Endothelial cell of umbilical vein (primary cell): ENCODE measurements around the gene INPP5A. TPM values are rescaled to one million over a fixed set of nuclear protein-coding genes. Genes with fewer than 3 reads are reported as not detected.

Experiments used
- BruUV-seq: library from RNA; stranded (reverse); fragments of 400-500 nt; replicated peaks from 2 replicates; lab custom pipeline; 2021; lab: Mats Ljungman, UMichigan
- CTCF ChIA-PET: fragments of 300-600, 350-600 bp; sonication (Branson Sonifier 250); formaldehyde crosslinking; loops from one replicate; lab custom pipeline; 2021; ENCODE audit warnings: antibody characterized with exemption, inconsistent platforms; lab: Charles Lee
- POLR2A ChIA-PET: fragments of 300-600, 350-600 bp; sonication (Branson Sonifier 250); formaldehyde crosslinking; loops from one replicate; lab custom pipeline; 2021; ENCODE audit warnings: antibody characterized with exemption, inconsistent platforms; lab: Charles Lee
- DNase-seq: peaks from one replicate; pipeline ENCODE4 v3.0.0-alpha.2; 2011; ENCODE audit warnings: low read depth, low spot score
- FAIRE-seq: peaks from 2 replicates; lab custom pipeline; 2011; peaks lifted over from hg19 to GRCh38; lab: Jason Lieb, UNC
- H2AFZ ChIP-seq: 2 replicates; pipeline ENCODE4 v1.6.0; 2012; ENCODE audit warnings: low read depth, low read length, control low read depth, inconsistent platforms
- H3K27ac ChIP-seq: 2 replicates; pipeline ENCODE4 v1.5.1; 2011; ENCODE audit warnings: low read depth, mild to moderate bottlenecking, control low read depth, low read length, moderate library complexity; ENCODE audit not compliant: insufficient read depth
- H3K27me3 ChIP-seq, 2 experiments: 2 replicates each; pipeline versions ENCODE4 v1.6.0 to v1.6.1; 2011; ENCODE audit warnings: low read length in 2 of 2, mixed read lengths in 1 of 2; ENCODE audit not compliant: control insufficient read depth in 2 of 2, insufficient read depth in 2 of 2
- H3K36me3 ChIP-seq, 2 experiments: 2 replicates in 1 of 2; 3 replicates in 1 of 2; pipeline ENCODE4 v1.5.1; 2011; ENCODE audit warnings: low read length in 2 of 2, mild to moderate bottlenecking in 1 of 2, moderate library complexity in 1 of 2; ENCODE audit not compliant: control insufficient read depth in 2 of 2, insufficient read depth in 2 of 2; ENCODE audit errors: extremely low read depth in 1 of 2
- H3K4me1 ChIP-seq: 3 replicates; pipeline ENCODE4 v1.5.1; 2011; ENCODE audit warnings: mild to moderate bottlenecking, low read length; ENCODE audit not compliant: control insufficient read depth, insufficient read depth; ENCODE audit errors: extremely low read depth
- H3K4me2 ChIP-seq: 2 replicates; pipeline ENCODE4 v1.6.1; 2011; ENCODE audit warnings: low read length, control low read depth, mixed read lengths; ENCODE audit not compliant: insufficient read depth
- H3K4me3 ChIP-seq, 3 experiments: fragments of 200-600 bp in 1 of 3; sonication (generic), shearing (Covaris generic) in 1 of 3; replicated peaks in 1 of 3; 2 replicates each; pipeline ENCODE4 v1.5.1; 2011 to 2016; ENCODE audit warnings: control low read depth in 3 of 3, low read length in 3 of 3, mild to moderate bottlenecking in 2 of 3, inconsistent platforms in 1 of 3, low read depth in 1 of 3, moderate library complexity in 1 of 3; ENCODE audit not compliant: insufficient read depth in 1 of 3
- H3K79me2 ChIP-seq: 2 replicates; pipeline ENCODE4 v1.6.0; 2012; ENCODE audit warnings: low read length, inconsistent platforms; ENCODE audit not compliant: control insufficient read depth, insufficient read depth
- H3K9ac ChIP-seq: replicated peaks from 2 replicates; pipeline ENCODE3; 2011; ENCODE audit warnings: low read length, control low read depth; ENCODE audit not compliant: insufficient read depth; ENCODE audit errors: extremely low read depth
- H3K9me1 ChIP-seq: replicated peaks from 3 replicates; pipeline ENCODE4 v1.6.0; 2011; ENCODE audit warnings: mild to moderate bottlenecking, low read length; ENCODE audit not compliant: control insufficient read depth, insufficient read depth; ENCODE audit errors: extremely low read depth
- H3K9me3 ChIP-seq: replicated peaks from 2 replicates; pipeline ENCODE4 v1.5.1; 2012; ENCODE audit warnings: low read length, inconsistent platforms; ENCODE audit not compliant: control insufficient read depth, insufficient read depth
- H4K20me1 ChIP-seq: replicated peaks from 2 replicates; pipeline ENCODE3; 2011; ENCODE audit warnings: mild to moderate bottlenecking, low read length; ENCODE audit not compliant: control insufficient read depth, insufficient read depth; ENCODE audit errors: extremely low read depth
- EZH2 ChIP-seq: IDR thresholded peaks from 2 replicates; pipeline ENCODE4 v1.6.1; 2012; ENCODE audit warnings: borderline replicate concordance, low read depth, mild to moderate bottlenecking, moderate library complexity, low read length, inconsistent platforms; ENCODE audit not compliant: severe bottlenecking
- FOS ChIP-seq: IDR thresholded peaks from 2 replicates; pipeline ENCODE4 v1.6.1; 2011; ENCODE audit warnings: mild to moderate bottlenecking, low read length, moderate library complexity, borderline replicate concordance; ENCODE audit not compliant: insufficient read depth
- GATA2 ChIP-seq: IDR thresholded peaks from 2 replicates; pipeline ENCODE4 v1.7.0; 2011; ENCODE audit warnings: low read depth, mild to moderate bottlenecking, moderate library complexity, mixed read lengths, low read length; ENCODE audit not compliant: insufficient read length, insufficient read depth
- JUN ChIP-seq: IDR thresholded peaks from 2 replicates; pipeline ENCODE4 v1.6.1; 2011; ENCODE audit warnings: borderline replicate concordance, low read depth; ENCODE audit not compliant: insufficient read length, insufficient read depth
- MYC ChIP-seq: IDR thresholded peaks from one replicate; pipeline ENCODE4 v1.6.1; 2011; ENCODE audit warnings: mild to moderate bottlenecking, low read depth, low read length
- POLR2A ChIP-seq: IDR thresholded peaks from 2 replicates; pipeline ENCODE4 v1.6.1; 2012; ENCODE audit warnings: low read depth, mild to moderate bottlenecking, control low read depth, low read length
- POLR2AphosphoS5 ChIP-seq: IDR thresholded peaks from 2 replicates; pipeline ENCODE4 v1.6.1; 2012; ENCODE audit warnings: low read depth, mild to moderate bottlenecking, control low read depth, low read length, moderate library complexity; ENCODE audit not compliant: insufficient read depth
- dilution Hi-C: fragments of 300-500 bp; cut with MboI; formaldehyde crosslinking; loops from one replicate; pipeline ENCODE4 v1.15.0; 2019; ENCODE audit warnings: low sequenced_read_pairs; ENCODE audit not compliant: extremely low pct_ligation_motif_present
- intact Hi-C: fragments of 100-400 bp; cut with micrococcal nuclease; formaldehyde crosslinking; loops from one replicate; pipeline ENCODE4 v1.10.0; 2022
- polyA plus RNA-seq, 4 experiments: library from polyadenylated mRNA; depleted of rRNA in 3 of 4; stranded (reverse) in 3 of 4; unstranded in 1 of 4; fragments of >200 nt; gene quantifications; 2 replicates each; pipeline versions ENCODE4 v1.2.1 to v1.2.3, GENCODE V29; 2011 to 2012; ENCODE audit warnings: missing spikeins in 1 of 4
- total RNA-seq: library from RNA; stranded (reverse); gene quantifications from 2 replicates; pipeline ENCODE4 v1.2.3, GENCODE V29; 2021
- TF ChIP-seq, protein P1 (sequence below), 2 donors: IDR thresholded peaks; 1 replicate in 1 of 2; 2 replicates in 1 of 2; pipeline ENCODE4 v1.5.1; 2011; ENCODE audit warnings: low read length in 2 of 2, mild to moderate bottlenecking in 2 of 2, moderate library complexity in 2 of 2, control low read depth in 1 of 2, inconsistent platforms in 1 of 2, low read depth in 1 of 2; ENCODE audit not compliant: insufficient read depth in 1 of 2; ENCODE audit errors: extremely low read depth in 1 of 2
- TF ChIP-seq, protein P2 (sequence below): IDR thresholded peaks from 2 replicates; pipeline ENCODE4 v1.6.1; 2011; ENCODE audit not compliant: insufficient read depth, insufficient read length

INPP5A gene
- total and polyA plus RNA-seq, 2 donors (not counting 3 experiments of a cell fraction or from before 2014, with no cell fraction given), result 22.9 to 33.2 TPM

DNA sequence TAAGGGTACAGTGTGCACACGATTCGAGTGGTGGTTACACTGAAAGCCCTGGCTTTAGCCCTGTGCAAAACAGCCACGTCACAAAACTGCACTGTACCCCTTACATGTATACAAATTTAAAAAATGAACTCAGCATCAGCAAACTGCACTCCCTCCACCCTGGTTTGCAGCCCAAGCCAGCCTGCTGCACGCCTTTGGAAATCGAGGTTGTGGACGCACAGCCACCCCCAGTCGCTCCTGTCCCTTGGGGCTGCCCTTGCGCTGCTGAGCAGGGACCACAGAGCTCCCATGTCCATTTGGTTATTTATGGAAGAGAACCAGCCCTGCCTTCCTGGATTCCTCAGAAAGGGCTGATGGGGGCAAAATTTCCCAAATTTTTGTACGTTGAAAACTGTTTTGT lies 98.8 kb downstream of the INPP5A start:
- Histone ChIP-seq H3K27ac (no peak overlapping the region), H3K36me3 (no peaks in the 10 kb centered on the region), H3K9me3 (no peaks in the 10 kb centered on the region), H3K4me2 (no peak overlapping the region), H2AFZ (no peak overlapping the region), H3K9me1 (no peaks in the 10 kb centered on the region), H3K79me2 (no peaks in the 10 kb centered on the region), H3K9ac (no peak overlapping the region), H4K20me1 (no peaks in the 10 kb centered on the region), H3K4me3 (no peak overlapping the region), H3K27me3 (no peaks in the 10 kb centered on the region), H3K4me1 (peaks cover 2% of the 10 kb centered on the region)
- no TSS peak for BruUV-seq
- TF ChIP-seq, protein P1, sequence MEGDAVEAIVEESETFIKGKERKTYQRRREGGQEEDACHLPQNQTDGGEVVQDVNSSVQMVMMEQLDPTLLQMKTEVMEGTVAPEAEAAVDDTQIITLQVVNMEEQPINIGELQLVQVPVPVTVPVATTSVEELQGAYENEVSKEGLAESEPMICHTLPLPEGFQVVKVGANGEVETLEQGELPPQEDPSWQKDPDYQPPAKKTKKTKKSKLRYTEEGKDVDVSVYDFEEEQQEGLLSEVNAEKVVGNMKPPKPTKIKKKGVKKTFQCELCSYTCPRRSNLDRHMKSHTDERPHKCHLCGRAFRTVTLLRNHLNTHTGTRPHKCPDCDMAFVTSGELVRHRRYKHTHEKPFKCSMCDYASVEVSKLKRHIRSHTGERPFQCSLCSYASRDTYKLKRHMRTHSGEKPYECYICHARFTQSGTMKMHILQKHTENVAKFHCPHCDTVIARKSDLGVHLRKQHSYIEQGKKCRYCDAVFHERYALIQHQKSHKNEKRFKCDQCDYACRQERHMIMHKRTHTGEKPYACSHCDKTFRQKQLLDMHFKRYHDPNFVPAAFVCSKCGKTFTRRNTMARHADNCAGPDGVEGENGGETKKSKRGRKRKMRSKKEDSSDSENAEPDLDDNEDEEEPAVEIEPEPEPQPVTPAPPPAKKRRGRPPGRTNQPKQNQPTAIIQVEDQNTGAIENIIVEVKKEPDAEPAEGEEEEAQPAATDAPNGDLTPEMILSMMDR (IDR thresholded peaks at IDR 0.05; ENCODE audit: extremely low read depth in 1 of 2, insufficient read depth in 1 of 2, low read depth in 1 of 2, low read length in 2 of 2), result no peak
- no peak for TF ChIP-seq JUN
- TF ChIP-seq MYC, result no peak
- no peak for TF ChIP-seq POLR2AphosphoS5
- TF ChIP-seq, protein P2, sequence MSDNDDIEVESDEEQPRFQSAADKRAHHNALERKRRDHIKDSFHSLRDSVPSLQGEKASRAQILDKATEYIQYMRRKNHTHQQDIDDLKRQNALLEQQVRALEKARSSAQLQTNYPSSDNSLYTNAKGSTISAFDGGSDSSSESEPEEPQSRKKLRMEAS, result no peak
- TF ChIP-seq EZH2, result no peak
- no peak for TF ChIP-seq GATA2
- TF ChIP-seq FOS, result no peak
- no peak for TF ChIP-seq POLR2A
- intact Hi-C loops (loop anchor here (2.0 to 5.0 kb wide), 2 partner anchors 64 to 249 kb away; no protein-coding TSS in a partner anchor), dilution Hi-C loops (no loop called here)
- ChIA-PET CTCF (interaction anchor here (1.0 to 1.8 kb wide), 4 partner anchors 65 to 181 kb away, joined by 4 to 10 read pairs (median 4); no protein-coding TSS in a partner anchor), POLR2A (interaction anchor here (0.5 kb wide), 1 partner anchor 269 kb away, joined by 11 read pairs; no protein-coding TSS in a partner anchor)
- FAIRE-seq, result no peak
- DNase-seq, result no peak
